Panc1 (cell line): ENCODE measurements around the gene PLEKHO2. TPM values are rescaled to one million over a fixed set of nuclear protein-coding genes. Genes with fewer than 3 reads are reported as not detected.
A peak's percentile ranks its signal among the peaks of the same experiment; 100 is the strongest.

Experiments
- ATAC-seq: fragments of 200-7000 bp; cut with Tn5 transposase; 2 replicates; pipeline ENCODE4 v1.9.1; 2020; ENCODE audit warnings: mild to moderate bottlenecking, moderate library complexity
- BruUV-seq: library from RNA; stranded (reverse); fragments of 400-500 nt; replicated peaks from 2 replicates; lab custom pipeline; 2021; lab: Mats Ljungman, UMichigan
- CTCF ChIA-PET: fragments of 300-600 bp; sonication (Branson Sonifier 250); formaldehyde crosslinking; loops from one replicate; lab custom pipeline; 2022; ENCODE audit warnings: antibody characterized with exemption; lab: Charles Lee
- POLR2A ChIA-PET: fragments of 300-600 bp; sonication (Branson Sonifier 250); formaldehyde crosslinking; loops from one replicate; lab custom pipeline; 2022; ENCODE audit warnings: antibody characterized with exemption; lab: Charles Lee
- DNase-seq: peaks from one replicate; pipeline ENCODE4 v3.0.0-alpha.2; 2010; ENCODE audit warnings: low read depth, low spot score
- H3K27ac ChIP-seq: 2 replicates; pipeline ENCODE4 v1.5.1; 2011; ENCODE audit warnings: mild to moderate bottlenecking, low read length, inconsistent platforms
- H3K27me3 ChIP-seq: fragments of 200-500 bp; sonication (Bioruptor generic); 2 replicates; pipeline ENCODE4 v1.6.0; 2014; ENCODE audit warnings: low read length, inconsistent platforms; ENCODE audit not compliant: control insufficient read depth, insufficient read depth
- H3K36me3 ChIP-seq: fragments of 200-500 bp; sonication (Bioruptor generic); 2 replicates; pipeline ENCODE4 v1.5.1; 2014; ENCODE audit warnings: inconsistent platforms, mild to moderate bottlenecking, low read length, moderate library complexity; ENCODE audit not compliant: control insufficient read depth, insufficient read depth
- H3K4me1 ChIP-seq: 2 replicates; pipeline ENCODE4 v1.5.1; 2011; ENCODE audit warnings: inconsistent platforms, mild to moderate bottlenecking, low read length, moderate library complexity; ENCODE audit not compliant: control insufficient read depth, insufficient read depth
- H3K4me3 ChIP-seq, 2 experiments: 2 replicates each; pipeline ENCODE4 v1.5.1; 2011 to 2012; ENCODE audit warnings: low read depth in 2 of 2, low read length in 2 of 2, mild to moderate bottlenecking in 2 of 2, inconsistent platforms in 1 of 2, moderate library complexity in 1 of 2
- H3K9me3 ChIP-seq: fragments of 200-500 bp; sonication (Bioruptor generic); 2 replicates; pipeline ENCODE4 v1.5.1; 2014; ENCODE audit warnings: low read depth, mild to moderate bottlenecking, inconsistent platforms, low read length, moderate library complexity; ENCODE audit not compliant: control insufficient read depth, insufficient read depth
- CTCF ChIP-seq: fragments of 450-650 bp; IDR thresholded peaks from 2 replicates; pipeline ENCODE4 v1.5.1; 2017; ENCODE audit warnings: mild to moderate bottlenecking
- POLR2AphosphoS5 ChIP-seq: IDR thresholded peaks from 2 replicates; pipeline ENCODE4 v1.6.1; 2012; ENCODE audit warnings: mild to moderate bottlenecking, low read depth, low read length, moderate library complexity
- REST ChIP-seq, 2 experiments: IDR thresholded peaks; 2 replicates each; pipeline ENCODE4 v1.6.1; 2011 to 2012; ENCODE audit warnings: low read depth in 2 of 2, control low read depth in 1 of 2, low read length in 1 of 2, mild to moderate bottlenecking in 1 of 2, moderate library complexity in 1 of 2; ENCODE audit not compliant: insufficient read depth in 1 of 2
- SIN3A ChIP-seq: IDR thresholded peaks from 2 replicates; pipeline ENCODE4 v1.6.1; 2012; ENCODE audit warnings: low read depth, mild to moderate bottlenecking, low read length, moderate library complexity, borderline replicate concordance; ENCODE audit not compliant: insufficient read depth
- TCF7L2 ChIP-seq: IDR thresholded peaks from 2 replicates; pipeline ENCODE4 v1.6.1; 2011; ENCODE audit warnings: mild to moderate bottlenecking, low read depth, low read length, inconsistent platforms
- in situ Hi-C: cut with HindIII; loops from 2 replicates; pipeline ENCODE4 v1.10.0; 2016; ENCODE audit warnings: low sequenced_read_pairs, low pct_unique_long_range_greater_than_20kb
- intact Hi-C: fragments of 100-400 bp; cut with micrococcal nuclease; formaldehyde crosslinking; loops from one replicate; pipeline ENCODE4 v1.10.0; 2022; ENCODE audit not compliant: unreplicated experiment
- total RNA-seq: library from RNA; stranded (reverse); gene quantifications from one replicate; pipeline ENCODE4 v1.2.1, GENCODE V29; 2021; ENCODE audit not compliant: unreplicated experiment

Gene PLEKHO2
- total RNA-seq, 1 experiment from 2014 or later: 11.1 TPM

- POLR2A ChIA-PET: interaction anchor here (0.5 to 0.6 kb wide), 3 partner anchors 11 to 273 kb away, joined by 5 to 15 read pairs (median 7); no protein-coding TSS in a partner anchor
- in situ Hi-C loops: no loop called here
- TF ChIP-seq CTCF (no peak), POLR2AphosphoS5 (peak; percentile 95), TCF7L2 (peak; percentile 60), SIN3A (peak; percentile 97), REST (IDR thresholded peaks at IDR 0.05; ENCODE audit: insufficient read depth in 1 of 2, low read depth in 2 of 2, low read length in 1 of 2) (no peak)
- Histone ChIP-seq H3K27me3 (no peaks in the 10 kb centered on the region), H3K9me3 (no peaks in the 10 kb centered on the region), H3K4me1 (peaks cover 6% of the 10 kb centered on the region; the same call in 1 of the 2 replicates), H3K36me3 (no peaks in the 10 kb centered on the region), H3K4me3 (peak within 1 kb of the TSS; percentile 63 to 94), H3K27ac (peak within 1 kb of the TSS; percentile 99)
- BruUV-seq: no TSS peak
- intact Hi-C loops: no loop called here
- CTCF ChIA-PET: interaction anchor here (0.6 to 0.7 kb wide), 2 partner anchors 10 to 271 kb away, joined by 3 read pairs; no protein-coding TSS in a partner anchor
- DNase-seq (peak; percentile 96), ATAC-seq (peak; percentile 96)
Observed at GRCh38 chr15:64825431-64826294, 16.1 kb upstream of the PLEKHO2 start, which contains the start of gene PIF1. PIF1 (minus strand) TSS chr15:64825647; CDS start chr15:64824335, 1,312 bp downstream.

GRCh38 chr15:64828985-64829384 is 12.7 kb upstream of the PLEKHO2 start:
- CTCF ChIA-PET: no interaction called here

More at GRCh38 chr15:64828985-64829384, 12.7 kb upstream of the PLEKHO2 start:
- no peak for TF ChIP-seq SIN3A
- in situ Hi-C loops (no loop called here), intact Hi-C loops (no loop called here)
- ATAC-seq: no peak
- H3K4me3 ChIP-seq: no peak overlapping the region
- no peaks in the 10 kb centered on the region for H3K36me3 ChIP-seq
- H3K9me3 ChIP-seq: no peaks in the 10 kb centered on the region
- BruUV-seq: no TSS peak
- H3K27ac ChIP-seq: no peak overlapping the region
- no peak for DNase-seq
- POLR2A ChIA-PET: no interaction called here
- no peaks in the 10 kb centered on the region for H3K27me3 ChIP-seq
- H3K4me1 ChIP-seq: peaks cover 3% of the 10 kb centered on the region; the same call in 1 of the 2 replicates
